HG03064 (cell line): ENCODE results near the gene CASP6.

Experiments
- ATAC-seq: cut with Tn5 transposase; IDR thresholded peaks from one replicate; pipeline ENCODE4 v1.9.1; 2021; ENCODE audit warnings: low read depth; ENCODE audit not compliant: unreplicated experiment

The CASP6 gene

GRCh38 chr4:109673303-109673702 is 29.9 kb downstream of the CASP6 start:
- no peak for ATAC-seq

- ATAC-seq = no peak
Observed at GRCh38 chr4:109672169-109672930, 30.9 kb downstream of the CASP6 start.

GRCh38 chr4:109671350-109671749 is 31.9 kb downstream of the CASP6 start:
- ATAC-seq = no peak

GRCh38 chr4:109665783-109666485 is 37.3 kb downstream of the CASP6 start:
- ATAC-seq = no peak

- no peak for ATAC-seq
Observed at GRCh38 chr4:109662771-109663170, 40.5 kb downstream of the CASP6 start.

- no peak for ATAC-seq
Observed at GRCh38 chr4:109662116-109662515, 41.1 kb downstream of the CASP6 start.

GRCh38 chr4:109658871-109659410 is 44.3 kb downstream of the CASP6 start:
- no peak for ATAC-seq

- no peak for ATAC-seq
Observed at GRCh38 chr4:109657854-109658418, 45.3 kb downstream of the CASP6 start.

- no peak for ATAC-seq
Observed at GRCh38 chr4:109655396-109655795, 47.8 kb downstream of the CASP6 start.

- peak; percentile 86 for ATAC-seq
Observed at GRCh38 chr4:109649872-109650271, 53.4 kb downstream of the CASP6 start.

- no peak for ATAC-seq
Observed at GRCh38 chr4:109648997-109649575, 54.2 kb downstream of the CASP6 start.

- ATAC-seq = peak; percentile 49
Observed at GRCh38 chr4:109648266-109648996, 54.8 kb downstream of the CASP6 start.

- no peak for ATAC-seq
Observed at GRCh38 chr4:109645874-109646710, 57.2 kb downstream of the CASP6 start.

- no peak for ATAC-seq
Observed at GRCh38 chr4:109640644-109641043, 62.6 kb downstream of the CASP6 start.
